Transverse colon (tissue), 4 donors: Measurements from ENCODE around the gene ANKRD65. TPM values are rescaled to one million over a fixed set of nuclear protein-coding genes. Genes with fewer than 3 reads are reported as not detected.
"Not testable (repeated sequence)": the region's sequence is repeated elsewhere in the genome, so short reads cannot be mapped to it uniquely, and the experiment has no call there.

Source experiments
- DNase-seq: peaks from one replicate; pipeline ENCODE4 v3.0.0-alpha.2; 2019
- H3K27ac ChIP-seq, 4 donors: fragments of 200-600 bp; sonication (generic); 2 replicates each; pipeline ENCODE4 v1.5.1; 2016 to 2018; ENCODE audit warnings: inconsistent platforms in 4 of 4
- H3K27me3 ChIP-seq: fragments of 200-600 bp; sonication (generic); 2 replicates; pipeline ENCODE4 v1.5.1; 2017; ENCODE audit warnings: inconsistent platforms
- H3K36me3 ChIP-seq, 4 donors: fragments of 200-600 bp; sonication (generic); 2 replicates each; pipeline ENCODE4 v1.5.1; 2017 to 2019; ENCODE audit warnings: inconsistent platforms in 4 of 4
- H3K4me1 ChIP-seq, 4 donors: fragments of 200-600 bp; sonication (generic); 2 replicates each; pipeline ENCODE4 v1.5.1; 2017 to 2020; ENCODE audit warnings: inconsistent platforms in 4 of 4
- H3K4me3 ChIP-seq, 4 donors: fragments of 200-600 bp; sonication (generic); 1 replicate in 1 of 4; 2 replicates in 3 of 4; pipeline versions ENCODE4 v1.5.1 to v1.6.1; 2017 to 2019; ENCODE audit warnings: inconsistent platforms in 4 of 4
- H3K9me3 ChIP-seq, 2 donors: fragments of 200-600 bp; sonication (generic); 2 replicates each; pipeline ENCODE4 v1.5.1; 2017 to 2019; ENCODE audit warnings: inconsistent platforms in 2 of 2
- CTCF ChIP-seq, 5 experiments: fragments of 200-600 bp in 3 of 5; fragments of 450-650 bp in 2 of 5; sonication (generic) in 3 of 5; IDR thresholded peaks; 1 replicate in 2 of 5; 2 replicates in 3 of 5; pipeline ENCODE4 v1.5.1; 2016 to 2017; ENCODE audit warnings: antibody characterized with exemption in 5 of 5, inconsistent platforms in 3 of 5, mild to moderate bottlenecking in 2 of 5, moderate library complexity in 1 of 5
- EP300 ChIP-seq: sonication (generic); formaldehyde crosslinking; IDR thresholded peaks from one replicate; pipeline ENCODE4 v1.6.1; 2017; ENCODE audit warnings: antibody characterized with exemption, low read depth
- POLR2A ChIP-seq: fragments of 450-650 bp; IDR thresholded peaks from one replicate; pipeline ENCODE4 v1.6.1; 2016; ENCODE audit warnings: antibody characterized with exemption, mild to moderate bottlenecking, moderate library complexity
- POLR2AphosphoS5 ChIP-seq, 3 donors: sonication (generic); formaldehyde crosslinking; IDR thresholded peaks; one replicate each; pipeline ENCODE4 v1.6.1; 2016; ENCODE audit warnings: antibody characterized with exemption in 3 of 3
- WGBS, 2 donors: methylation state at CpG; one replicate each; pipeline ENCODE4 v1.1.5; 2018; ENCODE audit warnings: low coverage in 1 of 2; 5-methylcytosine and 5-hydroxymethylcytosine counted together
- in situ Hi-C, 4 donors: fragments of 200-750 bp; cut with MboI; loops; one replicate each; pipeline versions ENCODE4 v1.15.0 to v1.15.1; 2017; ENCODE audit warnings: low sequenced_read_pairs in 3 of 4, low pct_ligation_motif_present in 1 of 4, low pct_unique_long_range_greater_than_20kb in 1 of 4
- intact Hi-C: fragments of 100-400 bp; cut with DNase I; formaldehyde crosslinking; loops from one replicate; pipeline ENCODE4 v1.15.1; 2023; ENCODE audit warnings: low total_unique reads
- total RNA-seq, 4 donors: library from RNA; depleted of rRNA; stranded (reverse); fragments of >200 nt; gene quantifications; one replicate each; pipeline ENCODE4 v1.1.0, GENCODE V29; 2016

The ANKRD65 gene
- total RNA-seq, 4 donors from 2014 or later = 0.80 to 4.5 (median 1.9) TPM

GRCh38 chr1:1449099-1449739 is 28.1 kb upstream of the ANKRD65 start, which contains the start of gene ATAD3C:
TSS of gene ATAD3C (plus strand) at chr1:1449689. CDS start at chr1:1450684, 995 bp downstream.
- in situ Hi-C loops = no loop called here
- no peak for TF ChIP-seq EP300
- no peak for TF ChIP-seq CTCF (IDR thresholded peaks at IDR 0.05)
- no peak for TF ChIP-seq POLR2AphosphoS5 (IDR thresholded peaks at IDR 0.05)
- no peak for TF ChIP-seq POLR2A
- H3K9me3 ChIP-seq = no peaks in the 10 kb centered on the region
- DNase-seq = no peak
- H3K4me3 ChIP-seq = no peak within 1 kb of the TSS
- WGBS, 2 donors = 85 to 95% methylated on average over 5 to 6 of the region's 6 CpGs
- no peak within 1 kb of the TSS for H3K27ac ChIP-seq
- H3K36me3 ChIP-seq = no peaks in the 10 kb centered on the region
- no peaks in the 10 kb centered on the region for H3K27me3 ChIP-seq
- peaks cover 0 to 5% (median 4%) of the 10 kb centered on the region in 4 donors for H3K4me1 ChIP-seq
- intact Hi-C loops = loop anchor here (2.0 kb wide), 1 partner anchor 36 kb away; no protein-coding TSS in a partner anchor

GRCh38 chr1:1446631-1447030 is 25.6 kb upstream of the ANKRD65 start:
- H3K27me3 ChIP-seq, H3K36me3 ChIP-seq, intact Hi-C loops, DNase-seq, H3K4me3 ChIP-seq, H3K9me3 ChIP-seq, in situ Hi-C loops, H3K27ac ChIP-seq, H3K4me1 ChIP-seq: not testable (repeated sequence)
- WGBS, 2 donors = 89 to 93% methylated on average over 3 to 19 of the region's 19 CpGs

GRCh38 chr1:1442069-1442770 is 21.1 kb upstream of the ANKRD65 start:
- Histone ChIP-seq H3K27me3 (no peaks in the 10 kb centered on the region), H3K9me3 (no peaks in the 10 kb centered on the region), H3K36me3 (no peaks in the 10 kb centered on the region), H3K4me3 (no peak overlapping the region), H3K4me1 (peaks cover 18 to 28% (median 26%) of the 10 kb centered on the region in 4 donors), H3K27ac (no peak overlapping the region)
- intact Hi-C loops = no loop called here
- WGBS, 2 donors = 68 to 89% methylated on average over 5 to 32 of the region's 32 CpGs
- DNase-seq = no peak
- in situ Hi-C loops = no loop called here
- no peak for TF ChIP-seq EP300
- no peak for TF ChIP-seq CTCF (IDR thresholded peaks at IDR 0.05)
- TF ChIP-seq POLR2A = no peak
- no peak for TF ChIP-seq POLR2AphosphoS5 (IDR thresholded peaks at IDR 0.05)

GRCh38 chr1:1441002-1441888 is 20.2 kb upstream of the ANKRD65 start:
- peak overlapping the region in 1 of 4 donors; percentile 57 for H3K27ac ChIP-seq

More at GRCh38 chr1:1441002-1441888, 20.2 kb upstream of the ANKRD65 start:
- H3K27me3 ChIP-seq = no peaks in the 10 kb centered on the region
- H3K9me3 ChIP-seq = no peaks in the 10 kb centered on the region
- in situ Hi-C loops = no loop called here
- TF ChIP-seq CTCF (IDR thresholded peaks at IDR 0.05) (peak; percentile 90 to 98 (median 93)), EP300 (no peak), POLR2AphosphoS5 (IDR thresholded peaks at IDR 0.05) (peak in 2 of 3 donors; percentile 17 to 31), POLR2A (no peak)
- DNase-seq = peak; percentile 62
- H3K4me1 ChIP-seq = peaks cover 22 to 38% (median 35%) of the 10 kb centered on the region in 4 donors
- no peak overlapping the region for H3K4me3 ChIP-seq
- no peaks in the 10 kb centered on the region for H3K36me3 ChIP-seq
- intact Hi-C loops = no loop called here
- WGBS, 2 donors = 27% methylated on average over 29 of the region's 29 CpGs; no CpG with 5 or more reads in 1 of the 2 donors
